ENCODE results near the gene CUX1.

CUX1 gene

DNA sequence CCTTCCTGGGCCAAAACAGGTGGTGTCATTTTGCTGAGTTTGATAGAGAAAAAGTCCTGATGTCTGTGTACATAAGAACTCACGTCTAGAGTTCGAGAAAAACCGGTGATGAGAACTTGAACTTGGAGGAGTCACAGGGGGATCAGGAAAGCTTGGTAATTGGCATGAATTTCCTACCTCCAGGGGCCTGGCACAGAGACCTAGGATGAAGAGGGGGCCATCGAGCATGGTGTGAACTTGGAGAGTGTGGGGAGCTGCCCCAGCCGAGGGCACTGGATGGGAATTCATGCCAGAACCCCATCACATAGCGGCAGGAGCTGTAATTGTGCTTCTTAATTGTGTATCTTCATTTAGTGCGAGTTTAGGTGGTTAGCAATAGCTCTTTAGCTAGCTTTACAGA is 82.2 kb downstream of the CUX1 start:
- no peak for DNase-seq

GRCh38 chr7:101900103-101900502 is 82.7 kb downstream of the CUX1 start:
- DNase-seq = no peak

DNA sequence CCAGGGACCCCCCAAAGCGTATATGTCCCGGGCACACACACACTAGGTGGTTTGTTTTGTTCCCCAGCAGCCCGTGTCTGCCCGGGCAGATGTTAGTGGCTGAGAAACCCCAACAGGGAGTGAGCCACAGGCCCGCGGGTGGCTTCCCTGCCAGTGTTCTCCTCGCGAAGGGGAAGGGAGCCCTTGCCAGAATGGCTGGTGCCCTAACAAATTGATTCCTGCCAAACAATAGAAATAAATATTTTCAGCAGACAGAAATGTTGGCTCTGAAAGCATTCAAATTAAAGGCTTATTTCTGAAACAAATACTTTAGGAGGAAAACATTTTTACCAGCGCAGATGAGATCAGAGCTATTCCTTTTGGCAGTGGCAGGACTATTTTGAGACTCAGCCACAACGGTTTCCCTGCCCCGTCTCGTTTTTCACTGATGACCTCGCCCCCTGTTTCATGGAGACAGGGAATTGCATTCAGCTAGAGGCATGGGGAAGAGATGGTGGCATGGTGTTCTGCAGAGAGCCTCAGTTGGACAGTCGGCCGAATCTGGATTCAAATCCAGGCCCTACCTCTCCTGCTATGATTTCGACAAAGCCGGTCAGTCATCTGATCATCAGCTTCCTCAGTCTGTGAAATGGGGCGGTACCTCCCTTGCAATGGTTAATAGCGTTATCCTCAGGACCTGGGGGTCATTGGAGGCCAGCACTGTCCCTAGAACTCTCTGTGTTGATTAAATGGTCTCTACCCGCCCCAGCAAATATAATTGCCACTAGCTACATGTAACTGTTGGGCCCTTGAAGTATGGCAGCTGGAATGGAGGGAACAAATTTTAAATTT is 84.5 kb downstream of the CUX1 start:
- DNase-seq = no peak

DNA sequence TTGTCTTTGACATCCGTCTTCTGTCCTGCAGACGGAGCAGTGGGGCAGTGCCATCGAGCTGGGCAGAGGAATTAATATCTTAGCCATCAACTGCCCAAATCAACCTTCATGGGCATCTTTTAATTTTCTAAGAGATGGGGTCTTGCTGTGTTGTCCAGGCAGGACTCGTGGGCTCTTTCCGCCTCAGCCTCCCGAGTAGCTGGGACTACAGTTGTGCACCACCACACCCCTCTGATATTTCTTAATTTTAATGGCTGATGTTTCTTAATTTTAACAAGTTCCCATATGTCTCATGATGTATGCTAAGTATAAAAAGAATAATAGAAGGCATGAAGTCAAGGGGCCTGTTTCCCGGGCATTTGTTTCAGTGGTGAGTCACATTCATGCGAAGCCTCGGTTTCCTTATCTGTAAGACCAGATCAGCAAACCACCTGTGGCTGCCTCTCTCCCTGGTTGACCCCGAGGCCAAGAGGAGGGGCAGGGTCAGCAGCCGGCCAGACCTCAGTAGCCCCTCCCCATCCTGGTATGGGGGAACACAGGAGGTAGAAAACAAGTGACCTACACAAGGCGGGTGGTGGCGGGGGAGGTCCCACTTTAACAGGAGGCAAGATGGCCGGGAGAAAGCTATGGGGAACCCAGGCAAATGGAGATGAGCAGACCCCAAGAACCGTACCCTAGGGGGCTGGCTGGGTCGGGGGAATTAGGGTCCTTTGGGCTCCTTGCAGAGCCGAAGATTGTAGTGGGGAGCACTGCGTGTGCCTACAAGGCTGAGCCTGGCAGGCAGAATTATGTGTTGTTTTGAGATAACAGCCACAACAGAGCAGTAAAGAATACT is 85.5 kb downstream of the CUX1 start:
- DNase-seq = no peak

- no peak for DNase-seq
Observed at GRCh38 chr7:101903515-101903868, 86.1 kb downstream of the CUX1 start.

- DNase-seq = no peak
Observed at GRCh38 chr7:101904019-101904418, 86.6 kb downstream of the CUX1 start.

DNA sequence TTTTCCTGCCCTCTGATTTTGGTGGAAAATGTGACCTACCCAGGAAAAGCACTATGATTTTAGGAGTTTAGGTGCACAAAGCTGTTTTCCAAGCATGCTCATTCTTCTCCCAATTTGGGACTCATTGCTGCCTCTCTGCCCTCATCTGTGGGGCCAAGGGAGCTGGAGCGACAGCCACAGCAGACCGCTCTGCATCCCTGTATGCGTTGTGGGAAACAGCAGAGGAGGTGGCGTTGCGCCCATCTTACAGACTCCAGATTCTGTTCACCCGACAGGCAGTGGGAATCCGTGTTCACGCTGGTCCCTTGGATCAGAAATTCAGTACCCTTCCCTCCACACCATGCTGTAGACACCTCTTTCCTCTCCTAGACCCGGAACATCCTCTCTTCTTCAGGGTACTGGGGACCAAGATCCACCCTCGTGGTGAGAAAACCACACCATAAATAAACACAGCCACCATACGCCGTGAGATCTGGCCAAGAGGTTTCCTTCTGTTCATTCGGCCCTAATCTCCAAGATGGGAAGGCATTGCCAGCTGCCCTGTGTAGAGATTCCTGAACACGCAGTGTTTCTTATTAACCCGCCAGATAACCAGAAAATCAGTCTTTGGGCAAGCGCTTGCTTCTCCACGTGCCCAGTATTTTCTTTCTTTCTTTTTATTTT is 87.9 kb downstream of the CUX1 start:
- DNase-seq = no peak

GRCh38 chr7:101906291-101907240 is 89.1 kb downstream of the CUX1 start:
- DNase-seq = no peak

- no peak for DNase-seq
Observed at GRCh38 chr7:101910991-101911799, 93.8 kb downstream of the CUX1 start.

DNA sequence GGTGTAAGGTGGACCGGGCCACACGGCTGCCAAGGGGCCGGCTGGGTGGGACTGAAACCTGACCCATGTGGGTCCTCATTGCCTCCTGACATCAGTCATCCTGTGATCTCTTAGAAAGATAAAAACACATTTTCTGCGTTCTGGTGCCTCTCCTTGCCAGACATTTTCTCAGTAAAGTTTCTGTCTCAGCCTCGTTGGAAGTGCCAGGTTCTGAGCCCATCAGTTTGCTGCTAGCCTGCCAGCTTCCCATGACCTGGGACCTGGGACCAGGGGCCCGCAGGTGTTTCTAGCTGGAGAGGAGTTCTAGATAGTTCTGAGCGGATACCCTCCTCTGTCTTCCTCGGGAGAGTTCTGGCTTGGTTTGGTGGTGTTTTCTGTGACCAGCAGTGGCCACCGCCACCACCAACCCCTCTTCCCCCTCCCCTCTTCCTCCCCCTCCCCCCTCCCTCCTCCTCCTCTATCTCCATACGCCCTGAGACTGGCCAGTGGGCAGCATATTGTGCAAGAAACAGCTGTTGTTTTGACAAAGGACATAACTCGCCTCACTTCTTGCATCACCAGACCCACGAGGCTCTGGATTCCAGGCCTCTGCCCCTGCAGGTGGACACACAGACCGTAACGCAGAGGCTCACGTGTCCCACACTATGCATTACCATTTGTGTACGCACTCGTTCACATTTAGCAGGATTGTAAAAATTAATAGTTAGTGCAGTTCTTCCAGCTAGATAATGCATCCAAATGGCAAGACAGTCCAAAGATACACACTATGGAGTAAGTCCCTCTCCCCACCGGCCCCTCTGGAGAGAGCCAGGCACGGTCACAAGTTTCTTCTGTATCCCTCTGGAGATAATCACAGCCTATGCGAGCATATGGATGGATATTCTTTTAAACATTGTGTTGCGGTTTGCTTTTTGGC is 94.6 kb downstream of the CUX1 start:
- DNase-seq = no peak

GRCh38 chr7:101912716-101913110 is 95.3 kb downstream of the CUX1 start:
- no peak for DNase-seq

DNA sequence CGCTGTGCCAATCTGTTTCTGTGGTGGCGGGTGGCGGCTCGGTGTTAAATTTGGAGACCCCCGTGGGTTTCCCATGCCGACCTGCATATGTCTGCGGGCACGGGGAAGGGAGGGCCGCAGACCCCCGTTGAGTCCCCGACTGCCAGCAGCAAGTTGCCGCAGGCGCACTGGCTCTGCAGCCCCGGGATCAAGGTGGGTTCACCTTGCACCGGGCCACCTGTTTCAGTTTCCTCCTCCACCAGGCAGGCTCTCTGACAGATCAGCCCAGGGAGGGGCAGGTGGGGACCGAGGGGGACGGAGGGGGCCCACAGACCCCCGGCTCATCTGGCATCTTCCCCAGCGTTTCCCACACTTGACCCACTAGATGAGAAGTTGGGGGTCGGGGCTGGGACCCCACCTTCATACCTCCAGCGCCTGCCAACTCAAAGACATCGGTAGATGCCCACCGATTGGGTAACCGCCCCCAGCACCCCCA is 95.9 kb downstream of the CUX1 start:
- no peak for DNase-seq

DNA sequence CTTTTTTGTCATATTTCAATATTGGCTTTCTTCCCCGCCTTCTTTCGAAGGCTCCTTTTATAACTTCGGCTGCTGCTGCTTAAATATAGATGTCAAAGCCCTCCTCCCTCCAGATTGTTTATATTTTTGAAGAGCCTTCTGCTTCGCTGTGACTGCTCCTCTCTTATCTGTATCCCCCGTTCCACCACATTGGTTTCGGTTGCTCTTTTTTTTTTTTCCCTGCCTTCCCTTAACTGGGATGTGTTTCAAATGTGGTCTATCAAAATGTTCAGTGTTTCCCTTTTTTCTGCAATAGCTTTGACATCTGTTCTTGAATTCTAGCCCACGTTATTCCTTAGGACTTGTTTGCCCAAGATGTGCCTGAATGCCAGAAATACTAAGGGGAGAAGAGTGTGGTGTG is 96.4 kb downstream of the CUX1 start:
- DNase-seq = no peak

- DNase-seq = no peak
Observed at GRCh38 chr7:101915000-101915399, 97.6 kb downstream of the CUX1 start.

DNA sequence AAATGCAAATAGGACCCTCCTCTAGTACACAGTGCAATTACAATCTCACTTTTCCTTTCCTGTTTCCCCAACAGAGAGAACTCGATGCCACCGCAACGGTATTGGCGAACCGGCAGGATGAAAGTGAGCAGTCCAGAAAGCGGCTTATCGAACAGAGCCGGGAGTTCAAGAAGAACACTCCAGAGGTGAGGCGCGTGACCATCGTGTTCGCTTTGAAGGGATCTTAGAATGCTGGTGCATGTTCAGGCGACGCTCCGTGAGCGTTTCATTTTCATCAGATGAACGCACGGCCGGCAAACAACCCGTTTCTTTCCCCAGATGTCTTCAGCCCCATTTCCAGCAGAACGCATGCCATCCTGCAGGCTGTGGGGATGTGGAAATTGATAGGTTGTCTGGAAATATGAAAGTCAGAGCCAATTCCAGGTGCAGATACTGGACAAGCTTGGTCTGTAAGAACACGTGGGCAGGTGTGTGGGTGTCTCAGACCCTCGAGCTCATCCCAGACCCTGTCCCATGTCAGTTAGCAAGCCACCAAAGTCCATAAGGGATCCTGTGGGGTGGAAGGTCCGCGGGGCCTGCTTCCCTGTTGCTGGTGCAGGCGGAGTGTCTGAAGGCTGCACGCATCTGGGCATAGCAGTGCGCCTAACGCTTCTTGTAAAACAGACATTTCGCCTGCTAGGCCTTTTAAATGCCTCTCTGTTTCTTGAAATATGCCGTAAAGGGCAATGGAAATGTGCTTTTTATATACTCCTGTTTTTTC is 98.8 kb downstream of the CUX1 start:
- no peak for DNase-seq

GRCh38 chr7:101916876-101917275 is 99.5 kb downstream of the CUX1 start:
- no peak for DNase-seq

DNA sequence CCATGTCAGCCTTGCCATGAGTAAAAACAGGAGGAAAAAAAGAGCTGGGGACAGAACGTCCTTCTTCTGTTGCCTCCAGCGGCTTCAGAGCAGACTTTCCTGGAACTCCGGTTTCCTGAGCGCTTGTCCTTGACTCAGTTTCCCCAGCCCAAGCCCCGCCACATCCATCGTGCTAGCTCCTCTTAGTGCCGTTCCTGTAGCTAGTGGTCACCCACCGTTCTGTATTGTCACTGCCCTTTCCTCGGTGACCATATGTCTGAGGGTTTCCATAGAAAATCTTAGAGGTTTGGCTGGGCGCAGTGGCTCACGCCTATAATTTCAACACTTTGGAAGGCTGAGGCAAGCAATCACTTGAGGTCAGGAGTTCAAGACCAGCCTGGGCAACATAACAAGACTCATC is 100.1 kb downstream of the CUX1 start:
- no peak for DNase-seq

- no peak for DNase-seq
Observed at GRCh38 chr7:101918426-101918825, 101.0 kb downstream of the CUX1 start.

GRCh38 chr7:101919363-101920115 is 102.1 kb downstream of the CUX1 start:
- DNase-seq = no peak
